Adipose tissue (tissue), 3 donors: ENCODE measurements around the gene VTN. TPM values are rescaled to one million over a fixed set of nuclear protein-coding genes. Genes with fewer than 3 reads are reported as not detected.

ENCODE experiments used
- H3K27ac ChIP-seq: one replicate; pipeline ENCODE4 v1.5.1; 2013; ENCODE audit warnings: low read depth, low read length
- WGBS, 3 donors: extraction: QIAGEN DNeasy Blood & Tissue Kit; methylation state at CpG; one replicate each; pipeline ENCODE4 v1.1.7; 2013; 5-methylcytosine and 5-hydroxymethylcytosine counted together
- polyA plus RNA-seq, 3 donors: library from polyadenylated mRNA; stranded (reverse); fragments of 200-250 nt; gene quantifications; one replicate each; pipeline ENCODE4 v1.2.3, GENCODE V29; 2013
- donor health status: healthy with polysubstance abuse.
- donor health status: Bipolar disorder and iron deficiency.
- donor health status: healthy.

Gene VTN
- polyA plus RNA-seq, 3 donors: 2.1 to 6.9 (median 2.1) TPM

- H3K27ac ChIP-seq: no peak overlapping the region
- 9 to 35% (median 9%) methylated on average over 34 to 53 of the region's 53 CpGs for WGBS, 3 donors
Observed at GRCh38 chr17:28372203-28372944, 2.3 kb upstream of the VTN start.

- H3K27ac ChIP-seq: no peak within 1 kb of the TSS
- WGBS, 3 donors: 1% methylated on average over 64 to 80 of the region's 80 CpGs
Observed at GRCh38 chr17:28371245-28372202, 1.4 kb upstream of the VTN start, which contains the start of gene SARM1. SARM1 (plus strand) TSS chr17:28371694; CDS start chr17:28372033, 339 bp downstream.

- H3K27ac ChIP-seq: no peak overlapping the region
- WGBS, 3 donors: 20 to 83% (median 57%) methylated on average over 1 of the region's 1 CpG
Observed at GRCh38 chr17:28370744-28371103, 617 bp upstream of the VTN start.

- no peak overlapping the region for H3K27ac ChIP-seq
- WGBS, 3 donors: 69 to 76% (median 75%) methylated on average over 10 of the region's 10 CpGs
Observed at GRCh38 chr17:28369684-28370034, 448 bp downstream of the VTN start.

GRCh38 chr17:28368915-28369683 lies 1.0 kb downstream of the VTN start:
- WGBS, 3 donors: 89 to 94% (median 89%) methylated on average over 23 of the region's 23 CpGs
- no peak overlapping the region for H3K27ac ChIP-seq

GRCh38 chr17:28368306-28368831 lies 1.7 kb downstream of the VTN start:
- no peak overlapping the region for H3K27ac ChIP-seq
- WGBS, 3 donors: 59 to 93% (median 85%) methylated on average over 5 of the region's 5 CpGs

GRCh38 chr17:28367641-28368305 lies 2.3 kb downstream of the VTN start:
- no peak overlapping the region for H3K27ac ChIP-seq
- 86 to 92% (median 90%) methylated on average over 21 of the region's 21 CpGs for WGBS, 3 donors

- WGBS, 3 donors: 69 to 79% (median 77%) methylated on average over 1 of the region's 1 CpG
Observed at GRCh38 chr17:28366605-28367004, 3.5 kb downstream of the VTN start.

GRCh38 chr17:28365487-28365886 lies 4.6 kb downstream of the VTN start:
- WGBS, 3 donors: 86 to 95% (median 94%) methylated on average over 3 of the region's 3 CpGs
- H3K27ac ChIP-seq: no peak overlapping the region

More at GRCh38 chr17:28366605-28367004, 3.5 kb downstream of the VTN start:
- no peak overlapping the region for H3K27ac ChIP-seq

GRCh38 chr17:28364665-28365363 lies 5.3 kb downstream of the VTN start, which contains the start of gene SEBOX:
SEBOX (minus strand) TSS chr17:28365199; CDS start chr17:28365151, 48 bp downstream.
- H3K27ac ChIP-seq: no peak within 1 kb of the TSS
- WGBS, 3 donors: 88 to 91% (median 91%) methylated on average over 13 of the region's 13 CpGs

- H3K27ac ChIP-seq: no peak overlapping the region
- WGBS, 3 donors: 90 to 95% (median 91%) methylated on average over 8 of the region's 8 CpGs
Observed at GRCh38 chr17:28363776-28364650, 6.1 kb downstream of the VTN start.

- WGBS, 3 donors: 82 to 92% (median 91%) methylated on average over 5 of the region's 5 CpGs
- H3K27ac ChIP-seq: no peak overlapping the region
Observed at GRCh38 chr17:28363186-28363585, 6.9 kb downstream of the VTN start.

- 1 to 5% (median 3%) methylated on average over 4 of the region's 4 CpGs for WGBS, 3 donors
- H3K27ac ChIP-seq: no peak overlapping the region
Observed at GRCh38 chr17:28357901-28358197, 12.3 kb downstream of the VTN start.

- no peak within 1 kb of the TSS for H3K27ac ChIP-seq
- 0 to 1% (median 0%) methylated on average over 71 to 80 of the region's 80 CpGs for WGBS, 3 donors
Observed at GRCh38 chr17:28357061-28357900, 12.8 kb downstream of the VTN start, which contains the start of gene POLDIP2. POLDIP2 (minus strand) TSS chr17:28357527; CDS start chr17:28357448, 79 bp downstream.

- no peak overlapping the region for H3K27ac ChIP-seq
- 86 to 92% (median 89%) methylated on average over 7 of the region's 7 CpGs for WGBS, 3 donors
Observed at GRCh38 chr17:28350271-28350670, 19.8 kb downstream of the VTN start.

- 75 to 81% (median 81%) methylated on average over 3 of the region's 3 CpGs for WGBS, 3 donors
- no peak overlapping the region for H3K27ac ChIP-seq
Observed at GRCh38 chr17:28348979-28349378, 21.1 kb downstream of the VTN start.
